ENCODE data around the gene NOVA1.

NOVA1 gene

GRCh38 chr14:26500028-26500427, 97.8 kb downstream of the NOVA1 start:
- H3K4me3 ChIP-seq (ENCODE audit: low read depth, low read length), result no peak overlapping the region
- no peak for TF ChIP-seq CTCF (IDR thresholded peaks at IDR 0.05; ENCODE audit: low read depth, low read length)

DNA sequence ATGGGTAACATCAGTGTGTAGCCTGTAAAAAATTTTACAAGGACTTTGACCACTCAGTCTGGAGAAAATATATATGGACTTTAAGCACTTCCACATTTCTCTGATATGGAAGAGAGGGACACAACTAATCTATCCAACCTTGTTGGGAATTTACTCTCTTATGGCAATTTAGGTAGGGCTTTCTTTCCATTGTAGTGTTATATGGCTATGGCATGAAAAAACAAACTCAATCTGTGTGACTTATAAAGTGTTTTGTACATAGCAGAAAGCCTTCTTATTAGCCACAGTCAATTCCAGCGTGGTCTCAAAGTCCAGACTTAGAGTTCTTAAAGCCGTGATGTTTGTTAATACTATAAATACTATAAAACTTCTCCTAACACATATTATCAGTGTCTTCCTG, 98.3 kb downstream of the NOVA1 start:
- H3K4me3 ChIP-seq (ENCODE audit: low read depth, low read length), result no peak overlapping the region
- no peak for TF ChIP-seq CTCF (IDR thresholded peaks at IDR 0.05; ENCODE audit: low read depth, low read length)

- TF ChIP-seq CTCF (IDR thresholded peaks at IDR 0.05; ENCODE audit: low read depth, low read length), result no peak
- H3K4me3 ChIP-seq (ENCODE audit: low read depth, low read length), result no peak overlapping the region
These were observed 110.9 kb downstream of the NOVA1 start for GRCh38 chr14:26486922-26487321.

- H3K4me3 ChIP-seq (ENCODE audit: low read depth, low read length), result no peak overlapping the region
- TF ChIP-seq CTCF (IDR thresholded peaks at IDR 0.05; ENCODE audit: low read depth, low read length), result no peak
These were observed 113.3 kb downstream of the NOVA1 start for GRCh38 chr14:26484562-26484961.

DNA sequence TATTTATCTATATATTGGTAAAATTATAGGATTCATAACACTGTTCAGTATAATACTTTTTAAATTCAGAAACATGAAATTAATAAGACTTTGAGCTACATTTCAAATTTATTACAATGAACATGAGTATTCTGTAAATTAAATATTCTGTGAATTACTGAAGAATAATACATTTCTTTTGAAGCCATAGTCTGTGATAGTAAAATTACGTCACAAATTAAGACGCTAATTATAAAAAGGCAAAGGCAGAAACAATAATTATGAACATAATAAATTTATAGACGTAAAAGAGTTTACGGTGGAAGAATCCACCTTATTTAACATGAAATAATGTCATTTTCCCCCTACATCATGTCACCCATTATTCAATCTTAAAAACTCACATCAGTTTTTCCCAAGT, 118.9 kb downstream of the NOVA1 start:
- no peak overlapping the region for H3K4me3 ChIP-seq (ENCODE audit: low read depth, low read length)
- no peak for TF ChIP-seq CTCF (IDR thresholded peaks at IDR 0.05; ENCODE audit: low read depth, low read length)

GRCh38 chr14:26466862-26467261, 131.0 kb downstream of the NOVA1 start:
- TF ChIP-seq CTCF (IDR thresholded peaks at IDR 0.05; ENCODE audit: low read depth, low read length), result no peak
- no peak overlapping the region for H3K4me3 ChIP-seq (ENCODE audit: low read depth, low read length)

GRCh38 chr14:26463136-26463535, 134.7 kb downstream of the NOVA1 start:
- H3K4me3 ChIP-seq (ENCODE audit: low read depth, low read length), result no peak overlapping the region
- TF ChIP-seq CTCF (IDR thresholded peaks at IDR 0.05; ENCODE audit: low read depth, low read length), result no peak

All from WI38 (cell line).